Epithelial cell of proximal tubule (primary cell): ENCODE data around the gene FOXO6. TPM values are rescaled to one million over a fixed set of nuclear protein-coding genes. Genes with fewer than 3 reads are reported as not detected.

ENCODE experiments used
- DNase-seq: peaks from one replicate; pipeline ENCODE4 v3.0.0-alpha.2; 2011; ENCODE audit warnings: low read depth
- H3K4me3 ChIP-seq: 2 replicates; pipeline ENCODE4 v1.5.1; 2011; ENCODE audit warnings: low read depth, mild to moderate bottlenecking, low read length
- CTCF ChIP-seq: conservative IDR thresholded peaks from 2 replicates; pipeline ENCODE4 v1.5.1; 2012; ENCODE audit warnings: low read depth, mild to moderate bottlenecking, low read length
- total RNA-seq: library from RNA; depleted of rRNA; stranded (reverse); fragments of >200 nt; gene quantifications from 2 replicates; pipeline ENCODE4 v1.2.3, GENCODE V29; 2015

Gene FOXO6
- total RNA-seq, 1 donor from 2014 or later: 0.52 TPM

GRCh38 chr1:41394959-41395956 is 34.0 kb downstream of the FOXO6 start:
- DNase-seq: no peak
- H3K4me3 ChIP-seq: no peak overlapping the region
- no peak for TF ChIP-seq CTCF

DNA sequence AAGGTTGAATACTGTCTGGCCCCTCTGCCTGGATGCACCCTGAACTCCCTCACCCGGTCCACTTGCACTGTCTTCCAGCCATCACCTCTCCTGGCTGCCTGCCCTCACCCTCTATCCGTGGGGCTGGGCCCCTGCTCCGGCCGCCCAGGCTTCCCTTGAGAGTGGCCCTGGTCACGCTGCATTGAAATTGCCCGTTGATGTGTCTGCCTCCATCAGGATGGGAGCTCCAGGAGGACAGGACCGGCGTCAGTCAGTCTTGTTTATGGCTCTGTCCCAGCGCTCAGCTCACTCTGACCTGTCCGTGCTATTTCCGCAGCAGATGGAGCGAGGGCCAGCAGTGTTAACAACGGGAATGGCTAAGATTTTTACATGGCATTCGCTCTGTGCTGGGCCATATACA is 34.9 kb downstream of the FOXO6 start:
- no peak for DNase-seq
- H3K4me3 ChIP-seq: no peak overlapping the region
- TF ChIP-seq CTCF: no peak

DNA sequence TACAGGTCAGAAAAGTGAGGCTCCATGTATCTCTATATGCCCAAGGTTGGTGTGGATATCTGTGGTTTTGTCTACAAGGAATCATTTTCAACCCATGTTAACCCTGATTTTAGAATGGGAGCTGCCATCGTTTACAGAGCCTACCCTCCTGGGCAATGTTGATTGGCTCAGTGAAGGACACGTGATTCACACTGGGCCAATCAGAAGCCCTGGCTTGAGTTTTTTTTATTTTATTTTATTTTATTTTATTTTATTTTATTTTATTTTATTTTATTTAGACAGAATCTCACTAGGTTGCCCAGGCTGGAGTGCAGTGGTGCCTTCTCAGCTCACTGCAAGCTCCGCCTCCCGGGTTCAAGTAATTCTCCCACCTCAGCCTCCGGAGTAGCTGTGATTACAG is 35.8 kb downstream of the FOXO6 start:
- TF ChIP-seq CTCF: no peak
- H3K4me3 ChIP-seq: no peak overlapping the region
- no peak for DNase-seq

DNA sequence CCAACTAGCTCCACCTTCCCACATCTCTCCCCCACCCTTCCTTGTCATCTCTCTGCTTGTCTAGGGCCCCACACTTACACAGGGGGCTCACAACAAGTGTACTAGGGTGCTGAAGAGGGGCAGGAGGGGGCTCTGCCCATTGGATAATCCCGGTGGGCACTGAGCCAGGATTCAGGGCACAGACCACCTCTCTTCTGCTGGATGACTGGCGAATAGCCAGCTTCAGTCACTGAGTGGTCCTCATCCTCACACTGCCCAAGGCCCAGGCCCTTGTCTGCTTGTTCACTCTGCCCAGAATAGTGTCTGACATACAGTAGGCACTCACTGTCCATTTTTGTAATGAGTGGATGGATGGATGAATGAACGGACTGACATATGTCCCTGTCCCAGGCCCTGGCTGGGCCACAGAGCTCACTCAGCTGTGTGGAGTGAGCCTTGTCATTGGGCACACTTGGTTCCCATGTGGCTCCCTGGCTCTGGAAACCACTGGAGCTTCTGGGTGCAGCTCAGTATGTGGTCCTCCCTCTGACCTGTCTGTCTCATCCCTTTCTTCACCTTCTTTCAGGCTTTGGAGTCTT is 36.6 kb downstream of the FOXO6 start:
- TF ChIP-seq CTCF: no peak
- DNase-seq: no peak
- H3K4me3 ChIP-seq: no peak overlapping the region

DNA sequence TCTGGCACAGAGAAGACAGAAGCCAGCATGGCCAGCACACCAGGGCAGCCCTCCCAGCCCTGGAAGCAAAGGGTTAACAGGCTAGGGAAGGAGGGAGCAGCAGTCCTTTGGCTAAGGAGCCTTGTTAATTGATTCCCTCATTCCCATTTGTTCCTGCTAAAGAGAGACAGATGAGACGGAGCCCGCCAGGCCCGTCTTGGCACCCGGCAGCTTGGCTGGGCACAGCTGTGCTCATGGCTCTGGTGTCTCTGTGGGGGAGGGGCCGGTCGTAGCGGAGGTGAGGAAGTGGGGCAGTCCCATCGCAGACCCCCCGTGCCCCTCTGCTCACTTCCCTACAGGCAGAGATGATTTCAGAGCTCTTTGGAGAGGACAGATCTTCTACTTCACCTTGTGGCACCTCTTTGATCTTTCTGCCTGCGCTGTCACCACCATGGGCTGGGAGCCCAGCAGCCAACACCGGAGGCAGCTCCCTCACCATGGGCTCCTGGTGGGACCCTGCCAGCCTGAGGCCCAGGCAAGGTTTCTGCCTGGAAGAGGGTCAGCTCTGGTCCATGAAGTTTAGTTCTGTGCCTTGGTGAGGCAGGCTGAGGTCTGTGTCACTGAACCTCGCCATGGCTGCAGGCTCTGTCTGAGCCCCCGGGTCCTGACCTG is 38.0 kb downstream of the FOXO6 start:
- DNase-seq: no peak
- no peak overlapping the region for H3K4me3 ChIP-seq
- no peak for TF ChIP-seq CTCF

- DNase-seq: no peak
- TF ChIP-seq CTCF: no peak
- no peak overlapping the region for H3K4me3 ChIP-seq
Observed at GRCh38 chr1:41400225-41400624, 39.0 kb downstream of the FOXO6 start.
